OCI-LY1 (cell line): ENCODE measurements around the gene LIPF.

ENCODE experiments used
- CTCF ChIP-seq: fragments of 200-600 bp; sonication (generic), shearing (Covaris generic); IDR thresholded peaks from 2 replicates; pipeline ENCODE4 v1.5.1; 2017; ENCODE audit warnings: mild to moderate bottlenecking, antibody characterized with exemption, low read length, moderate library complexity, mixed read lengths
- EZH2 ChIP-seq: fragments of 200-600 bp; sonication (generic), shearing (Covaris generic); IDR thresholded peaks from 2 replicates; pipeline ENCODE4 v1.8.0; 2017; ENCODE audit warnings: borderline replicate concordance, mixed run types, mild to moderate bottlenecking, antibody characterized with exemption, low read length, moderate library complexity, mixed read lengths

GRCh38 chr10:88618496-88618895, 45.7 kb upstream of the LIPF start:
- TF ChIP-seq CTCF (no peak), EZH2 (no peak)
